ENCODE results near the gene CNTNAP3B.
"Not testable (repeated sequence)": the region's sequence is repeated elsewhere in the genome, so short reads cannot be mapped to it uniquely, and the experiment has no call there.

The CNTNAP3B gene

DNA sequence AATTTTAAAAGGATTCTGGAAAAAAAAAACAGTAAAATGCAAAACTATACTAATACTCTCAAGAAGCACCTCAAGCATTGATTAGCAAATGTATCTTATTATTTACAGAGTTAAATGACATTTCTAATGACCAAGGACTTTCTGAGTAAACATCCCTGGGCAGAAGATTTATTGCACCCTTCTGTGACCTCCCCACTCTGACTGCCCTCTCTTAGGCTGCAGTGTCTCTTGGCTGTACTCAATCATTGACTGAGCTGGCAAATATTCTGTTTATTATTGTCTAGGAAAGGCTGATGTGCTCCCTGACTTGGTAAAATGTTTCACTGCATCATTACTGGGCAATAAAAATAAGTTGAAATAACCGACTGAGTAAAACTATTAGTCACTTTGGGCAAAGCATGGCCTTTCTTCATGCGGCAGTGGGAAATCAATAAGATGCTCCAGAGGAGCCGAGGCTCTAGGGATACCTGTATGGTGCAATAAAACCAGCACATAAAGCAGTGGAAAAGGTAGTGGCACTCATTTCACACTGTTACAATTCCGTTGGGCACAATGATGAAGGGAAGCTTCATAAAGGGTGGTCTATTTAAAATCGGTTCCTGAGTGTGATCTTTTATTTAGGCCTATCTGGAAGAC is 151.1 kb downstream of the CNTNAP3B start:
- DNase-seq (ENCODE audit: low spot score) = not testable (repeated sequence)

GRCh38 chr9:41974906-41975305 is 154.3 kb downstream of the CNTNAP3B start:
- not testable (repeated sequence) for DNase-seq (ENCODE audit: low spot score)

DNA sequence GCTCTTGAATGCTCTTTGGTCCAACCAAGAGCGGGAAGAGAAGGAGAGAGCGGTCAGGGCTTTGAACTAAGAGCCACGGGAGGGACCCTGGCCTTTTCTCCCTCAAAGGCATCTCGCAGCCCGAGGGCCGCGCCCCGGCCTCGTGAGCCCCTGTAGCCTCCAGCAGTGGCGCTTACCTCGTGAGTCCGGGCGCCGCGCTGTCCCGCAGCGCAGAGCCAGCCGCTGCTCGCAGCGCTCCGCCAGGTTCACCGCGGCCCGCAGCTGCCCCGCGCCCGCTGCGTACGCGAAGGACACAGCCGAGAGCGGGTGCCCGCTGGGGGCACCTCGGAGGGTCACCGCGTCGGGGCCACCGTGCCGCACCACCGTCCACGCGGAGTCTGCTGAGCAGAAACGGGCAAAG is 176.2 kb downstream of the CNTNAP3B start:
- not testable (repeated sequence) for DNase-seq (ENCODE audit: low spot score)

- not testable (repeated sequence) for DNase-seq (ENCODE audit: low spot score)
These were observed 187.5 kb downstream of the CNTNAP3B start for GRCh38 chr9:41941738-41942137.

- DNase-seq (ENCODE audit: low spot score) = not testable (repeated sequence)
These were observed 191.1 kb downstream of the CNTNAP3B start for GRCh38 chr9:41938143-41938542.

DNA sequence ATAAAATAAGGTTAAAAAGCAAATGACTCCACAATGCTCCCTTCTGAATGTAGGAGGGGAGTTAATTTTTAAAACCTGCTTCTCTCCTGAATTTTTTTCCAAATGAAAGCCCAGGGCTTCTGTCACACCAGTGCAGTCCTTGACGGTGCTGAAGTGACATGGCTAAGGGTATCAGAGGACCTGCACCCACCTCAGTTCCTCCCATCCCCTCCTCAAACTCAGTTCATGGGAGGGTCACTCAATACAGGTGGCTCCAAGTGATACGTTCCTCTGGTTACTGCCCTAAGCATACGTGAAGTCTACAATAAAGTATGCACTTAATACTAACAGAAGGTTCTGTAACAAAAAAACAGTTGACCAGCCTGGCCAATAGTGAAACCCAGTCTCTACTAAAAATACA is 193.5 kb downstream of the CNTNAP3B start:
- DNase-seq (ENCODE audit: low spot score) = not testable (repeated sequence)

DNA sequence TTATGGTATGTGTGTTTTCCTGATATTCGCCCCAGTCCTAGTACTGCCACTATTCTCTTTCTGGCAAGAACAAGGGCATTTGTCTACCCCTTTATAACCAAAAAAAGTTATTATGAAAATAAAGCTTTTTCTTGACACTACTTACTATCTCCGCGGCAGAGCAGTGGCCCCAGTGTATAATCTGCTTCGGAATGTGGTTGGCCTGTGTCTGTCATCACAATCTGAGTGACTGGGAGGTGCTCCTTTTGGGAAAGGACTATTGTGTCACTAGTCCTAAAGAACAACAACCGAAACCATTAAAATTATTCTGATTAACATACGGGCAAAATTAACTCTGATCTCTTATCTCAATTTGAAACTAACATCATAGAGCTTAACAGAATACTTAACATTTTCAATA is 200.1 kb downstream of the CNTNAP3B start:
- not testable (repeated sequence) for DNase-seq (ENCODE audit: low spot score)

GRCh38 chr9:41917374-41917773 is 211.9 kb downstream of the CNTNAP3B start:
- not testable (repeated sequence) for DNase-seq (ENCODE audit: low spot score)

- DNase-seq (ENCODE audit: low spot score) = not testable (repeated sequence)
These were observed 223.7 kb downstream of the CNTNAP3B start for GRCh38 chr9:41905488-41905887.

- DNase-seq (ENCODE audit: low spot score) = not testable (repeated sequence)
These were observed 226.5 kb downstream of the CNTNAP3B start for GRCh38 chr9:41902762-41903161.

- DNase-seq (ENCODE audit: low spot score) = not testable (repeated sequence)
These were observed 230.4 kb downstream of the CNTNAP3B start for GRCh38 chr9:41898720-41899343.

DNA sequence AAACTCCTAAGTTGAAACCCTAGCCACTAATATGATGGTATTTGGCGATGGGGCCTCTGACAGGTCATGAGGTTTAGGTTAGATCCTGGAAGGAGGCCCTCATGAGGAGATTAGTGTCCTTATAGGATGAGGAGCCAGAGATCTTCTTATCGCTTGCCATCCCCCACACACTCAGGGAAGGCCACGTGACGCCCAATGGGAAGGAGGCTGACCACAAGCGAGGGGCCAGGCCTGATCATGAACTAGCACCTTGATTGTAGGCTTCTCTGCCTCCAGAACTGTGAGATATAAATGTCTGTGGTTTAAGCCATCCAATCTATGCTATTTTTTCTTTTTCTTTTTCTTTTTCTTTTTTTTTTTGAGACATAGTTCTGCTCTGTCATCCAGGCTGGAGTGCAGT is 254.7 kb downstream of the CNTNAP3B start:
- not testable (repeated sequence) for DNase-seq (ENCODE audit: low spot score)

- DNase-seq (ENCODE audit: low spot score) = not testable (repeated sequence)
These were observed 273.8 kb downstream of the CNTNAP3B start for GRCh38 chr9:41855422-41855821.

DNA sequence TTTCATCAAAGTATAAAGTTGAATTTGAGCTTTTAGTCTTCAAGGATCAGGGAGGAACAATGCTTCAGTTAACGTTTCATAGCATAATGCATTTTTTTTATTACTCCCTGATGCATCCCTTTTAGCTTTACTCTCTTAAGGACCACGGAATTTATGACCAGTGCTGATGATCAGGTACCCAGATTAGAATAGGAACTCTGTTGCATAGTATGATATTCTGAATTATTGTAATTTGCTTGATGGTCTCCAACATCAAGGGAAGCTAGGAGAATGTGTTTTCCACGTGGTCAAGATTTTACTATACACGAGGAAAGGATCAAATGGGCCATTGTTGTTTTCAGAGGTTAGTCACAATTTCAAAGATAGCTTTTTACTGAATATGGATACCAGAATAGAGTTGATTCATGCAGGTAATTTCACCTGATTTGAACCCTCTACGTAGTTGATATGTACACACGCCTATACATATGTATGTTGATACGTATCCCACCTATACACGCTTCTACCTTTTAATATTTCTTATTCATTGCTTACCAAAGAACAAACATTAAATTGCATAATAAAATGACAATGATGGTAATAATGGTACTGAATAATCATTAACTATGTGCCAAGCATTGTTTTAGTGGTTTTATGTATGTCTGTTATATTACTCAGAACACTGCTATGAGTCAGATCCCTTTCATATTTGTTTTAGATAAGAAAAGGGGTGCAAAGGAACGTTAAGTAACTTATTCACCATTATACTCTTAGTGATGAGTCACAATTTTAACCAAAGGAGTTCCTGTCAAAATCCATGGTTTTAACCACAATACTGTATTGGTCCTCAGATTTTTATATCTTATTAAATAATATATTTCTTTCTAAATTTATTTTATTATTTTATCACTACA is 277.1 kb downstream of the CNTNAP3B start:
- not testable (repeated sequence) for DNase-seq (ENCODE audit: low spot score)

DNA sequence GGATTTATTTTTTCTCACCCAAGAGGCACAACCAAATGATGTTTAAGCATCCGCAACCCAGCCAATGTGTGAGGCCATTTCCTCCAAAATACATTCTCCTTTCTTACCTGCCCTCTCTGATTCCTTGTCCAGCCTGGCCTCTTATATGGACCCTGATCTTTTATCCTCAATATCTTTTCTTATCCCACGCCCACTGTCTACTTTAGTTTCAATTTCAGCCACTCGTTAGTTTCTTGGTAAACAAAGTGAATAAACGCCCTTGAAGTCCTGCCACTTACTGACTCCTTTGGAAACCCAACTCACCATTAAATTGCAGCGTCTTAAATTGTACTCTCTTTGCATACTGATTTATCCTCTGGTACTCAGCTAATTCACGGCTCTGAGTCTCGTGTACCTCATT is 281.4 kb downstream of the CNTNAP3B start:
- not testable (repeated sequence) for DNase-seq (ENCODE audit: low spot score)

Measured in cerebellar cortex (tissue), 1 donor.